ENCODE data around the gene ACOT9.

DNA sequence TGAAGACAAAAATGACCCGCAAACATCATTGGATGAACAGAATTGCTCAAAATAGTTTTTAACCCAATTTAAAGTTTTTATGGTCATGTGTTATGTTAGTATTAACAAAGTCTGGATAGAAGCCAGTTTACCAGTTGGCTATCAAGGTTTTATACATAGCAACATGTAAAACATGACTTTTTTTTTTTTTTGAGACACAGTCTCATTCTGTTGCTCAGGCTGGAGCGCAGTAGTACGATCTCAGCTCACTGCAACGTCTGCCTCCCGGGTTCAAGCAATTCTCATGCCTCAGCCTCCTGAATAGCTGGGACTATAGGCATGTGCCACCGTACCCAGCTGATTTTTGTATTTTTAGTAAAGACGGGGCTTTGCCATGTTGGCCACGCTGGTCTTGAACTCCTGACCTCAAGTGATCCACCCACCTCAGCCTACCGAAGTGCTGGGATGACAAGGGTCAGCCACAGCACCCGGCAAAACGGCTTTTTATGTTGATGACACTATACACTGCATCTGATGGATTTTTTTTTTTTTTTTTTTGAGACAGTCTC is 43.3 kb upstream of the ACOT9 start:
- TF ChIP-seq SIN3A (IDR thresholded peaks at IDR 0.05; ENCODE audit: low read depth, low read length) (no peak), REST (IDR thresholded peaks at IDR 0.05; ENCODE audit: low read depth, low read length) (no peak), MXI1 (IDR thresholded peaks at IDR 0.05; ENCODE audit: low read depth, low read length) (no peak)

All from GM12878 (cell line).